NB4 (cell line): ENCODE data around the gene GLI1.
"Not testable (repeated sequence)": the region's sequence is repeated elsewhere in the genome, so short reads cannot be mapped to it uniquely, and the experiment has no call there.

ENCODE experiments used
- MYC ChIP-seq: IDR thresholded peaks from 2 replicates; pipeline ENCODE4 v1.6.1; 2011; ENCODE audit warnings: low read depth, low read length
- POLR2A ChIP-seq: IDR thresholded peaks from 2 replicates; pipeline ENCODE4 v1.6.1; 2011; ENCODE audit warnings: mild to moderate bottlenecking; ENCODE audit not compliant: insufficient read length; ENCODE audit errors: extremely low read depth
- TF ChIP-seq, protein P1 (sequence below): IDR thresholded peaks from one replicate; pipeline ENCODE4 v1.5.1; 2012; ENCODE audit warnings: low read depth, low read length
- TF ChIP-seq, protein P2 (sequence below): IDR thresholded peaks from 2 replicates; pipeline ENCODE4 v1.6.1; 2011; ENCODE audit warnings: low read depth, low read length

DNA sequence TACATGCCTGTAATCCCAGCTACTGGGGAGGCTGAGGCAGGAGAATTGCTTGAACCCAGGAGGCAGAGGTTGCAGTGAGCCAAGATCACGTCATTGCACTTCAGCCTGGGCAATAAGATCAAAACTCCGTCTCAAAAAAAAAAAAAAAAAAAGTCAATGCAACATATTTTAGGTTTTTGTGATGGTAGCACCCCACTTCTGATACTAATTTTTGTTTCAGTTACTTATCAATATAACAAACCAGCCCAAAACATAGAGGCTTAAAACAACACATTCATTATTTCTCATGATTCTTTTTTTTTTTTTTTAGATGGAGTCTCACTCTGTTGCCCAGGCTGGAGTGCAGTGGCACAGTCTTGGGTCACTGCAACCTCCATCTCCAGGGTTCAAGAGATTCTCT lies 18.2 kb upstream of the GLI1 start:
- TF ChIP-seq, protein P1, sequence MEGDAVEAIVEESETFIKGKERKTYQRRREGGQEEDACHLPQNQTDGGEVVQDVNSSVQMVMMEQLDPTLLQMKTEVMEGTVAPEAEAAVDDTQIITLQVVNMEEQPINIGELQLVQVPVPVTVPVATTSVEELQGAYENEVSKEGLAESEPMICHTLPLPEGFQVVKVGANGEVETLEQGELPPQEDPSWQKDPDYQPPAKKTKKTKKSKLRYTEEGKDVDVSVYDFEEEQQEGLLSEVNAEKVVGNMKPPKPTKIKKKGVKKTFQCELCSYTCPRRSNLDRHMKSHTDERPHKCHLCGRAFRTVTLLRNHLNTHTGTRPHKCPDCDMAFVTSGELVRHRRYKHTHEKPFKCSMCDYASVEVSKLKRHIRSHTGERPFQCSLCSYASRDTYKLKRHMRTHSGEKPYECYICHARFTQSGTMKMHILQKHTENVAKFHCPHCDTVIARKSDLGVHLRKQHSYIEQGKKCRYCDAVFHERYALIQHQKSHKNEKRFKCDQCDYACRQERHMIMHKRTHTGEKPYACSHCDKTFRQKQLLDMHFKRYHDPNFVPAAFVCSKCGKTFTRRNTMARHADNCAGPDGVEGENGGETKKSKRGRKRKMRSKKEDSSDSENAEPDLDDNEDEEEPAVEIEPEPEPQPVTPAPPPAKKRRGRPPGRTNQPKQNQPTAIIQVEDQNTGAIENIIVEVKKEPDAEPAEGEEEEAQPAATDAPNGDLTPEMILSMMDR: not testable (repeated sequence)
- not testable (repeated sequence) for TF ChIP-seq POLR2A, MYC
- TF ChIP-seq, protein P2, sequence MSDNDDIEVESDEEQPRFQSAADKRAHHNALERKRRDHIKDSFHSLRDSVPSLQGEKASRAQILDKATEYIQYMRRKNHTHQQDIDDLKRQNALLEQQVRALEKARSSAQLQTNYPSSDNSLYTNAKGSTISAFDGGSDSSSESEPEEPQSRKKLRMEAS: not testable (repeated sequence)
